HEK293 (cell line): Measurements from ENCODE around the gene VILL.

Source experiments
- CTCF ChIP-seq: fragments of 450-650 bp; formaldehyde crosslinking; IDR thresholded peaks from 2 replicates; pipeline ENCODE4 v1.5.1; 2016; ENCODE audit warnings: missing biosample characterization, missing genetic modification characterization
- YY1 ChIP-seq: fragments of 450-650 bp; formaldehyde crosslinking; IDR thresholded peaks from 2 replicates; pipeline ENCODE4 v1.5.1; 2018; ENCODE audit warnings: missing biosample characterization, missing genetic modification characterization
- ZBTB8A ChIP-seq: fragments of 450-650 bp; formaldehyde crosslinking; IDR thresholded peaks from 2 replicates; pipeline ENCODE4 v1.5.1; 2016; ENCODE audit warnings: missing biosample characterization, missing genetic modification characterization
- ZFP69B ChIP-seq: fragments of 450-650 bp; formaldehyde crosslinking; IDR thresholded peaks from 2 replicates; pipeline ENCODE4 v1.5.1; 2016; ENCODE audit warnings: missing biosample characterization, missing genetic modification characterization
- ZNF138 ChIP-seq: fragments of 450-650 bp; formaldehyde crosslinking; IDR thresholded peaks from 2 replicates; pipeline ENCODE4 v1.5.1; 2016; ENCODE audit warnings: missing biosample characterization, missing genetic modification characterization, borderline replicate concordance
- ZNF140 ChIP-seq: fragments of 450-650 bp; formaldehyde crosslinking; IDR thresholded peaks from 2 replicates; pipeline ENCODE4 v1.5.1; 2016; ENCODE audit warnings: missing biosample characterization, missing genetic modification characterization
- ZNF280D ChIP-seq: fragments of 450-650 bp; formaldehyde crosslinking; IDR thresholded peaks from 2 replicates; pipeline ENCODE4 v1.5.1; 2016; ENCODE audit warnings: missing biosample characterization, missing genetic modification characterization
- ZNF404 ChIP-seq: fragments of 450-650 bp; formaldehyde crosslinking; IDR thresholded peaks from 2 replicates; pipeline ENCODE4 v1.5.1; 2017; ENCODE audit warnings: missing biosample characterization, missing genetic modification characterization
- ZNF426 ChIP-seq: fragments of 450-650 bp; formaldehyde crosslinking; IDR thresholded peaks from 2 replicates; pipeline ENCODE4 v1.5.1; 2017; ENCODE audit warnings: missing biosample characterization, missing genetic modification characterization, mild to moderate bottlenecking, inconsistent platforms, moderate library complexity
- ZNF501 ChIP-seq: fragments of 450-650 bp; formaldehyde crosslinking; IDR thresholded peaks from 2 replicates; pipeline ENCODE4 v1.5.1; 2016; ENCODE audit warnings: missing biosample characterization, missing genetic modification characterization
- ZNF777 ChIP-seq: fragments of 450-650 bp; formaldehyde crosslinking; IDR thresholded peaks from 2 replicates; pipeline ENCODE4 v1.5.1; 2017; ENCODE audit warnings: missing biosample characterization, missing genetic modification characterization, borderline replicate concordance
- TF ChIP-seq, protein P1 (sequence below): fragments of 450-650 bp; formaldehyde crosslinking; IDR thresholded peaks from 2 replicates; pipeline ENCODE4 v1.5.1; 2016; ENCODE audit warnings: missing biosample characterization, missing genetic modification characterization

- TF ChIP-seq ZNF280D (tag by site-specific recombination) (no peak), ZBTB8A (tag by site-specific recombination) (no peak), ZNF138 (tag by site-specific recombination) (no peak), CTCF (tag by site-specific recombination) (no peak), ZNF501 (tag by site-specific recombination) (no peak), ZNF140 (tag by site-specific recombination) (no peak), YY1 (tag by site-specific recombination) (no peak), ZNF404 (tag by site-specific recombination) (no peak), ZNF777 (tag by site-specific recombination) (no peak), ZFP69B (tag by site-specific recombination) (no peak), ZNF426 (tag by site-specific recombination) (no peak)
- TF ChIP-seq, protein P1, sequence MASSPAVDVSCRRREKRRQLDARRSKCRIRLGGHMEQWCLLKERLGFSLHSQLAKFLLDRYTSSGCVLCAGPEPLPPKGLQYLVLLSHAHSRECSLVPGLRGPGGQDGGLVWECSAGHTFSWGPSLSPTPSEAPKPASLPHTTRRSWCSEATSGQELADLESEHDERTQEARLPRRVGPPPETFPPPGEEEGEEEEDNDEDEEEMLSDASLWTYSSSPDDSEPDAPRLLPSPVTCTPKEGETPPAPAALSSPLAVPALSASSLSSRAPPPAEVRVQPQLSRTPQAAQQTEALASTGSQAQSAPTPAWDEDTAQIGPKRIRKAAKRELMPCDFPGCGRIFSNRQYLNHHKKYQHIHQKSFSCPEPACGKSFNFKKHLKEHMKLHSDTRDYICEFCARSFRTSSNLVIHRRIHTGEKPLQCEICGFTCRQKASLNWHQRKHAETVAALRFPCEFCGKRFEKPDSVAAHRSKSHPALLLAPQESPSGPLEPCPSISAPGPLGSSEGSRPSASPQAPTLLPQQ: no peak
Observed at GRCh38 chr3:38006445-38006995, 15.9 kb downstream of the VILL start.
